ENCODE results near the gene COL5A1. TPM values are rescaled to one million over a fixed set of nuclear protein-coding genes. Genes with fewer than 3 reads are reported as not detected.

The COL5A1 gene
- total RNA-seq, 1 experiment from 2014 or later: 9.5 TPM

- H3K23ac ChIP-seq (ENCODE audit: insufficient read length, low read depth, low read length): no peak overlapping the region
- H3K36me3 Mint-ChIP-seq (ENCODE audit: insufficient read depth in 1 of 3, low read depth in 3 of 3): no peaks in the 10 kb centered on the region; a peak in 1 of 7 replicates
- H3K79me1 ChIP-seq (ENCODE audit: insufficient read depth, low read depth, low read length, poor library complexity, severe bottlenecking): no peaks in the 10 kb centered on the region
- no peaks in the 10 kb centered on the region for H3K23me2 ChIP-seq (ENCODE audit: insufficient read length, low read depth, low read length, poor library complexity, severe bottlenecking)
- no peak overlapping the region for H3T11ph ChIP-seq (ENCODE audit: low read length)
- H3K27ac ChIP-seq (ENCODE audit: insufficient read length, low read depth, low read length): no peak overlapping the region
- H3K4me1 ChIP-seq (ENCODE audit: insufficient read depth, low read length): no peaks in the 10 kb centered on the region
- H4K20me1 ChIP-seq (ENCODE audit: control insufficient read depth, insufficient read depth, insufficient read length): no peaks in the 10 kb centered on the region
- H3K9me3 ChIP-seq (ENCODE audit: control insufficient read depth, low read depth, low read length): no peaks in the 10 kb centered on the region
- no peak overlapping the region for H3K4me3 Mint-ChIP-seq
- no peak overlapping the region for H2BK5ac ChIP-seq (ENCODE audit: insufficient read length, low read length)
- no peak overlapping the region for H4K5ac ChIP-seq (ENCODE audit: insufficient read length, low read depth, low read length)
- no peak overlapping the region for H3K56ac ChIP-seq (ENCODE audit: insufficient read length, low read depth, low read length)
- no peaks in the 10 kb centered on the region for H3K27me3 ChIP-seq (ENCODE audit: insufficient read depth, low read length)
- no peak overlapping the region for H2AFZ ChIP-seq (ENCODE audit: low read length)
- no peak overlapping the region for H2BK20ac ChIP-seq (ENCODE audit: low read depth, low read length, poor library complexity, severe bottlenecking)
- peak; percentile 22 for DNase-seq
- no peaks in the 10 kb centered on the region for H3K9me3 Mint-ChIP-seq
- H2BK15ac ChIP-seq (ENCODE audit: low read depth, low read length): no peak overlapping the region
- no peak overlapping the region for H3K9ac ChIP-seq (ENCODE audit: extremely low read depth, insufficient read length, low read length)
- H4K8ac ChIP-seq (replicated peaks; ENCODE audit: insufficient read length, low read depth, low read length): no peak overlapping the region
- no CpG with 5 or more reads among the region's 25 CpGs for WGBS (ENCODE audit: extremely low coverage, insufficient read length, low lambda C conversion rate)
- no peak overlapping the region for H4K91ac ChIP-seq (ENCODE audit: insufficient read length, low read depth, low read length)
- no peak for TF ChIP-seq CTCF (conservative IDR thresholded peaks at IDR 0.05)
- no peak overlapping the region for H3K18ac ChIP-seq (ENCODE audit: insufficient read length, low read depth, low read length)
- no peak overlapping the region for H2BK120ac ChIP-seq (ENCODE audit: low read depth, low read length, poor library complexity, severe bottlenecking)
- H3K4me2 ChIP-seq (ENCODE audit: insufficient read depth, insufficient read length, low read length): no peak overlapping the region
- no peaks in the 10 kb centered on the region for H3K79me2 ChIP-seq (ENCODE audit: insufficient read depth, low read length)
- H3K4ac ChIP-seq (ENCODE audit: low read depth, low read length): no peak overlapping the region
- H3K27me3 Mint-ChIP-seq (ENCODE audit: low read depth): no peaks in the 10 kb centered on the region; the same call in 1 of the 2 replicates
- H3K27ac Mint-ChIP-seq: peak overlapping the region in 1 of 3 experiments; percentile 47; a peak in 2 of 7 replicates
- no peak overlapping the region for H3K14ac ChIP-seq (ENCODE audit: insufficient read depth, low read length)
- H2BK12ac ChIP-seq (ENCODE audit: insufficient read length, low read depth, low read length): no peak overlapping the region
- no peak overlapping the region for H2AK5ac ChIP-seq (ENCODE audit: insufficient read length, low read length)
- no peaks in the 10 kb centered on the region for H3K4me1 Mint-ChIP-seq
These were observed 227.3 kb downstream of the COL5A1 start for GRCh38 chr9:134868751-134869553.
